ENCODE data around the gene GPS1. TPM values are rescaled to one million over a fixed set of nuclear protein-coding genes. Genes with fewer than 3 reads are reported as not detected.

GPS1 gene
- total and polyA plus RNA-seq, 2 donors from 2014 or later = 99.3 to 149 TPM

GRCh38 chr17:82058855-82059249 is 7.2 kb downstream of the GPS1 start:
- FAIRE-seq = no peak
- H3K4me3 ChIP-seq (ENCODE audit: low read length in 3 of 3) = no peak overlapping the region
- H3K27me3 ChIP-seq (ENCODE audit: control insufficient read depth, insufficient read depth, low read length) = no peaks in the 10 kb centered on the region
- no peak for TF ChIP-seq CTCF (IDR thresholded peaks at IDR 0.05; ENCODE audit: borderline replicate concordance, extremely low read depth, insufficient read depth)
- H3K4me1 ChIP-seq (ENCODE audit: control insufficient read depth in 2 of 3, insufficient read depth in 2 of 3, low read depth in 1 of 3, low read length in 3 of 3) = peaks cover 0 to 11% (median 4%) of the 10 kb centered on the region in 3 donors
- H3K36me3 ChIP-seq (ENCODE audit: control insufficient read depth in 2 of 3, insufficient read depth in 3 of 3, low read length in 3 of 3) = peaks cover 0 to 28% (median 5%) of the 10 kb centered on the region in 3 donors
- H3K27ac ChIP-seq (ENCODE audit: low read depth in 2 of 2, low read length in 2 of 2) = no peak overlapping the region
- no peak overlapping the region for H3K9ac ChIP-seq (ENCODE audit: low read length in 3 of 3)
- DNase-seq = no peak
- H3K9me3 ChIP-seq (ENCODE audit: control insufficient read depth in 2 of 3, insufficient read depth in 1 of 3, low read length in 3 of 3) = no peaks in the 10 kb centered on the region
- intact Hi-C loops (cut with DNase I) = no loop called here

DNA sequence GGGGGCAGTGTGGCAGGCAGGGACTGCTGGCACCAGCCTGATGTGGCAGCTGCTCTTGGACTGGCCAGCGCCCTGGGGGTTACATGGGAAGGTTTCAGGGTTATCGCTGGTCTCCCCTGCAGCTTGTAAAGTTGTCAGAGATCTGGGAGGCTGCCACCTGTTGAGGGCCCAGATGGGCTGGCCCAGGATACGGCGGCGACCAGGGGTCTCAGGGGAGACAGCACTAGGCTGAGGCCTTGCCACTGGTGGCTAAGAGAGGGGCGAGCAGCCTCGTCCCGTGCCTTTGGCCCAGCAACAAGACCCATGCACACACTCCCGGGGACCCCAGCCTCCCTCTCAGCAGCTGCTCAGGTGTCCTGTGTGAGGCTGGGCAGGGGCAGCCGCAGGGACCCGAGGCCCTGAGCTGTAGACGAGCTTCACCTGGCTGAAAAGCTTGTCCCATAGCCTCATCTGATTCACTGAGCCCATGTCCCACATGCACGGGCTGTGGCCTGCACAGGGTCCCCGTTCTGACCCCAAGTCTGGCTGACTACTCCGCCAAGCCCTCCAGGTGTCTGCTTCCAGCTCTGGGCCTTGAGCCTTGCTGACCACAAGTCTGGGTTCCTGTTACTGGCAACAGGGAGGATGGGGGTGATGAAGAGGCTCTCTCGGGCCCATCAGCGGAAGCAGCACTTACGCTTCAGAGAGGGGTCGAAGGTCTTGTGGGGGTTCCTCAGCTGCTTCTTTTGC is 7.7 kb downstream of the GPS1 start:
- FAIRE-seq (no peak), DNase-seq (peak in 1 of 5 donors; percentile 63)
- Histone ChIP-seq H3K36me3 (ENCODE audit: control insufficient read depth in 2 of 3, insufficient read depth in 3 of 3, low read length in 3 of 3) (peaks cover 0 to 27% (median 5%) of the 10 kb centered on the region in 3 donors), H3K4me3 (ENCODE audit: low read length in 3 of 3) (no peak overlapping the region), H3K9me3 (ENCODE audit: control insufficient read depth in 2 of 3, insufficient read depth in 1 of 3, low read length in 3 of 3) (no peaks in the 10 kb centered on the region), H3K9ac (ENCODE audit: low read length in 3 of 3) (no peak overlapping the region), H3K27ac (ENCODE audit: low read depth in 2 of 2, low read length in 2 of 2) (no peak overlapping the region), H3K4me1 (ENCODE audit: control insufficient read depth in 2 of 3, insufficient read depth in 2 of 3, low read depth in 1 of 3, low read length in 3 of 3) (peaks cover 0 to 16% (median 4%) of the 10 kb centered on the region in 3 donors), H3K27me3 (ENCODE audit: control insufficient read depth, insufficient read depth, low read length) (no peaks in the 10 kb centered on the region)
- TF ChIP-seq CTCF (IDR thresholded peaks at IDR 0.05; ENCODE audit: borderline replicate concordance, extremely low read depth, insufficient read depth) = no peak
- intact Hi-C loops (cut with DNase I) = no loop called here

DNA sequence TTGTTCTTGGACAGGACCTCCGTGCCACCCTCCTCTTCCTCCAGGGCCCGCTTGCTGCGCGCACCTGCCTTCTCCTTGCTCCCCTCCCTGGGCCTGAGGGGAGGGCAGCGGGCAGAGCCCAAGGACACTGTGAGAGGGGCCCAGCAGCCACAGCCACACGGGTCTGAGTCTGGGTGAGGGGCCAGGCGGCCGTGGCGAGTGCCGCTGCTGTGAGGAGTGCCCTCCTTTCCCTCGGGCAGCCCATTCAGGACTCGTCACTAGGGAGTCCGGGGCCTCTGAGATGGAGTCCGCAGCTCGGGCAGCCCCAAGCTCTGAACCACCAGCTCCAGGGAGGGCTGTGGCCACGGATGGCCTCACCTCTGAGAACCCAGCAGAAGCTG is 8.3 kb downstream of the GPS1 start:
- no peak overlapping the region for H3K9ac ChIP-seq (ENCODE audit: low read length in 3 of 3)
- no peaks in the 10 kb centered on the region for H3K9me3 ChIP-seq (ENCODE audit: control insufficient read depth in 2 of 3, insufficient read depth in 1 of 3, low read length in 3 of 3)
- no peak for TF ChIP-seq CTCF (IDR thresholded peaks at IDR 0.05; ENCODE audit: borderline replicate concordance, extremely low read depth, insufficient read depth)
- H3K27me3 ChIP-seq (ENCODE audit: control insufficient read depth, insufficient read depth, low read length) = no peaks in the 10 kb centered on the region
- DNase-seq (peak in 1 of 5 donors; percentile 62), FAIRE-seq (no peak)
- intact Hi-C loops (cut with DNase I) = no loop called here
- H3K4me3 ChIP-seq (ENCODE audit: low read length in 3 of 3) = no peak overlapping the region
- H3K36me3 ChIP-seq (ENCODE audit: control insufficient read depth in 2 of 3, insufficient read depth in 3 of 3, low read length in 3 of 3) = peaks cover 0 to 25% (median 5%) of the 10 kb centered on the region in 3 donors
- peaks cover 0 to 21% (median 9%) of the 10 kb centered on the region in 3 donors for H3K4me1 ChIP-seq (ENCODE audit: control insufficient read depth in 2 of 3, insufficient read depth in 2 of 3, low read depth in 1 of 3, low read length in 3 of 3)
- no peak overlapping the region for H3K27ac ChIP-seq (ENCODE audit: low read depth in 2 of 2, low read length in 2 of 2)

Data from kidney (tissue), 14 donors.